Anterior cingulate cortex (tissue), 58 donors: ENCODE measurements around the gene POC1B.

Source experiments
- DNase-seq, 58 donors: peaks; one replicate each; lab custom pipeline; 2025; lab: John Stamatoyannopoulos, UW

The POC1B gene

GRCh38 chr12:89427508-89428156, 98.2 kb downstream of the POC1B start:
- no peak for DNase-seq

GRCh38 chr12:89424846-89425245, 101.0 kb downstream of the POC1B start:
- no peak for DNase-seq

DNA sequence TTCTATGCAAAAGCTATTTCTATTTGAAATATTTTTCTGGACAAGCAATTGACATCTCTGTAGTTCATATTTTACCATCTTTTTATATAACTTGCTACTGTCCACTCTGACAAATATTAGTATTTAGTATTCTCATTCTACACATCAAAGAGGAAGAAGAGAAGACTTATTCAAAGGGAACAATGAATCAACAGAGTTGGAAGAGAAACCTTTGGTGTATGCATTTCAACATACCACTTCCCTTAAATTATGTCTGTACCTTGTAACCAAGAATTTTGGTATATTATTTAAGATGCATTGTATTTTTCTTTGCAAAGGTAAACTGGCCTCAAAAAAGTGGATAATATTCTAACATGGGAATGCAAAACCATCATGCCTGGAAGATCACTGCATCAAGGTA, 101.5 kb downstream of the POC1B start:
- no peak for DNase-seq

- no peak for DNase-seq
Measured at GRCh38 chr12:89421092-89421835, 104.6 kb downstream of the POC1B start.

GRCh38 chr12:89418228-89418910, 107.5 kb downstream of the POC1B start:
- DNase-seq: no peak

DNA sequence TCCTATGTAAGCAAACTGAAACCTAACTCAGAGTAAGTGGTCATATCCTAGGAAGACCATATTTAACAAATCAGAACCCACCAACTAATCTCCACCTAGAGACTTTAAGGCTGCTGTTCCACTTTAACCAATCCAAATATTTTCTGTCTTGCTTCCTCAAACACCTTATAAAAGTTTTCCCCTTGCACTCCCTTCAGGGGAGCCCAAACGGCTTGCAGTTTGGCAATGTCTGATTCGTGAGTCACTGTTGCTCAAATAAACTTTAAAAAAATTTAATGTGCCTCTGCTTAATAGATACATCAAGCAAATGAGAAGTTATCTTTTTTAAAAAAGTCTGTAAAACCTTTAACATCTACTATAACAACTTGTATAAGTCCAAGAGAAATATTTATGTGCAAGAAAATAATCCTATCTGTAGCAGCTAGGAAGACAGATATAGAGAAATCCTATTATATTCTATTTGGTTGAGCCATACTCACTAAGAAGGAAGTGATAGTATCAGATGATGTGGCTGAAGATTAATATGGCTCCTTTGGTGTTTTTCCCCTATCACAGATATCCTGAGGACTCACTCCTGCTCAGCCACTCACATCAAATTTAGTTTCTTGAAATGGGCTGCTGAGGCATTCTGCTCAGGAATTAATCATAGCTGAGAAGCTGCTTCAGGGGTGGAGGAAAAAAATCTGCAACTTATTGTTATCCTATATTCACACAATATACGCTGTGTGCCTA, 108.4 kb downstream of the POC1B start:
- DNase-seq: no peak

DNA sequence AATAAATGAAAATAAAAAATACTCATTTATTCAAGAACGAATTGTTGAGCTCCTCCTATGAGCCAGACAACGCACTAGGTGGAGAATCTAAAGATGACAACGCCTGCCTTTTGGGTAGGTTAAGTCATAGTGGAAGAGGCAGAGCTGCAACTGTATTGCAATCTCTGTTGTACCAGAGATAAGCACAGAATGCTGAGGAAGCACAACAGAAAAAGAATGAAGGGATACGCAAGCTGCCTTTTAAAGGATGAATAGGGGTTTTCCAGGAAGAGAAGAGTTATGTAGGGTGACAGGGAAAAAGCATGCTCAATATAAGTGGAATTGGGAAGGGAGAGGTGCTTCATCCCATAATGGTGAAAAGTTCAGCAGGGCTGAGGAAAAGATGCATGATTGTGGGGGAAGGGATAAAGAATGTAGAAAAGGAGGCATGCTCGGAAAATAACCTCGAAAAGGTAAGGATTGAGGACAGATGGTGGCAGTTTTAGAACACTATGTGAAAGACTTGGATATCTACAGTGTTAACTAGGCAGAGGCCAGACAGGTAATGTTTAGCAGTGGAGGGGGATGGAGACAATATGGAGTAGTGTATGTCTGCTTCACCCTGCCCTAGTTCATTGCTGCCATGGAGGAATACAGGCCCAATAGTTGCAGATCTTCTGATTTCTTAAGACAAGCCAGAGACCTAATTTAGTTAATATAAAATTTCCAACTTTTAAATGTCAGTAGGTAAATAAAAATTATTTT, 109.6 kb downstream of the POC1B start:
- DNase-seq: no peak

DNA sequence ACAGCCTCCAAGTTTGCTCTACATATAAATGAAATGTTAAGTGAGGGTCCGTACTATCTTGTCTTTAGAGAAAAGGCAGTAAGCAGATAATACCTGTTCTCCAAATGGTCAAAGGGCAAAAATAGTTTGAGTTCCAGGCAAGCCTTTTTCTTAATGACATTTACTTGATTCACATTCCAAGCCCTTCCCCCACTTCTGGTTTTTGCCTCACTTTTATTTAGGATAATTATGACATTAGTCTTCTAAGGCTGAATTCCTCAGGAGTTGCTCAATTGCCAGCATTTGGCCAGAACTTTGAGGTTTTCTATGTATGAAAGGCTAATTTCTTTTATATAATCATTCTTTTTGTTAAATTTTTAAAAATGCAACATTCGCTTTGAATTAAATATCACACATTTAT, 111.0 kb downstream of the POC1B start:
- no peak for DNase-seq

DNA sequence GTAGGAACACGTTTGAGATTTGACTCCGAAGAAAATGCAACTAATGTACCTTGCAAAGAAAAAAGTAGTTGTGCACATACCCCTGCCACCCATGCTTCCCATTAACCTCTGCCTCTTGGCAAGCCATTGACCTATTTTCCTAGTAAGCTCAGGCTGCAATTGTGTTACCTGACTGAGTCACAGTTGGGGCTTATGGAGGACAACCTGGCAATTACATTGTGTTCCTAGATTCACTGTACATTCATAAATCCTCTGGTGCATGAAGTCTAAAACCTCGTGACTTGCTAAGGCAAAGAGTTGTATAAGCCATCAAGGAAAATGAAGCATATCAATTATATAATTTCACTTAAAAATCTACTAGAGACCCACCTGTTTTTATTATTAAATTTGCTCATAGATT, 111.5 kb downstream of the POC1B start:
- no peak for DNase-seq

DNA sequence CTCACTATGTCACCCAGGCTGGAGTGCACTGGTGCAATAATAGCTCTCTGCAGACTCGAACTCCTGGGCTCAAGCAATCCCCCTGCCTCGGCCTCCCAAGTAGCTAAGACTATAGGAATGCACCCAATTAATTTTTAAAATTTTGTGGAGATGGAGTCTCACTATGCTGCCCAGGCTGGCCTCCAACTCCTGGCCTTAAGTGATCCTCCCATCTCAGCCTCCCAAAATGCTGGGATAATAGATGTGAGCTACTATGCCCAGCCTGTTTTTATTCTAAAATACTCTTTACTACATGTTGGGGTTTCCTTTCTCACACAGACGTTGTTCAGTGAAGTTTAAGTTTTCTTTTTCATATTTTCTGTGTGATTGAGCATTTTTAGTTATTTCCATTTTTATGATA, 112.6 kb downstream of the POC1B start:
- no peak for DNase-seq

DNA sequence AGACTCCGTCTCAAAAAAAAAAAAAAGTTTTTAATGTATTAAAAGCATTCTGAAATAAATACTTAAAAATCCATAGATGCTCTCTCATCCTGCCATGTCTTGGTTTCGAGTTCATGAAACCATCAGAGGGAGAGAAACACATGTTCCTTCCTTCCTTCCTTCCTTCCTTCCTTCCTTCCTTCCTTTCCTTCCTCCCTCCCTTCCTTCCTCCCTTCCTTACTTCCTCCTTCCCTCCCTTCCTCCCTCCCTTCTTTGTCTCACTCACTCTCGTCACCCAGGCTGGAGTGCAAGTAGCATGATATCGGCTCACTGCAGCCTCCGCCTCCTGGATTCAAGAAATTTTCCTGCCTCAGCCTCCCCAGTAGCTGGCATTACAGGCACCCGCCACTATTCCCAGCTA, 113.2 kb downstream of the POC1B start:
- no peak for DNase-seq

GRCh38 chr12:89411846-89412245, 114.0 kb downstream of the POC1B start:
- no peak for DNase-seq

GRCh38 chr12:89411234-89411633, 114.6 kb downstream of the POC1B start:
- no peak for DNase-seq

- no peak for DNase-seq
Measured at GRCh38 chr12:89405626-89406345, 120.1 kb downstream of the POC1B start.

GRCh38 chr12:89401433-89402058, 124.3 kb downstream of the POC1B start:
- DNase-seq: no peak

GRCh38 chr12:89400415-89400814, 125.4 kb downstream of the POC1B start:
- no peak for DNase-seq

- DNase-seq: no peak
Measured at GRCh38 chr12:89395712-89396111, 130.1 kb downstream of the POC1B start.

DNA sequence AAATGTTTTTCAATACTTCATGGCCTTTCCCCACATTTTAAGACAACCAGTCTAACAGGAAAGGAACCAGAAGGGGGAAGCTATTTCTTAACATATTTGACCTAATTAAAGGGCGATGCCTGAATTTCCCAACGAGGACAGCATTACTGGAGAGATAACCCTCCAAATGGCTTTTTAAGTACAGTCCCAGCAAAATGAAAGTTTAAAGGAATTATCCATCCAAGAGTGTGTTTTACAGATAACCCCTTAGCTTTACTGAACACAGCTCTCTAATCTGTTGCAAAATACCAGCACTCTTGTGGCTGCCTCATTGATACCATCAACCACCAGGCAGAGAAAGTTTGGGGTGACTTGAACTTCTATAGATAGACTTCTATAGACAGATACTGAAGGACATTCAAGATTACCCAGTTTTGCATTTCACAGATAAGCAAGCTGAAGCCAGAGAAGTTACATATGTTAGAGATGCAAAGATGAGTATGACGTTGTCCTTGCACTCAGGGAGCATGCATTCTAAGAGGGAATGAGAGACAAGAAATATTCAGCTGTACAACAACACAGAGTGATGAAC, 132.2 kb downstream of the POC1B start:
- no peak for DNase-seq

GRCh38 chr12:89392391-89392790, 133.5 kb downstream of the POC1B start:
- DNase-seq: no peak
